Measurements from ENCODE around the gene FAM76A.
"Not testable (repeated sequence)": the region's sequence is repeated elsewhere in the genome, so short reads cannot be mapped to it uniquely, and the experiment has no call there.

The FAM76A gene

DNA sequence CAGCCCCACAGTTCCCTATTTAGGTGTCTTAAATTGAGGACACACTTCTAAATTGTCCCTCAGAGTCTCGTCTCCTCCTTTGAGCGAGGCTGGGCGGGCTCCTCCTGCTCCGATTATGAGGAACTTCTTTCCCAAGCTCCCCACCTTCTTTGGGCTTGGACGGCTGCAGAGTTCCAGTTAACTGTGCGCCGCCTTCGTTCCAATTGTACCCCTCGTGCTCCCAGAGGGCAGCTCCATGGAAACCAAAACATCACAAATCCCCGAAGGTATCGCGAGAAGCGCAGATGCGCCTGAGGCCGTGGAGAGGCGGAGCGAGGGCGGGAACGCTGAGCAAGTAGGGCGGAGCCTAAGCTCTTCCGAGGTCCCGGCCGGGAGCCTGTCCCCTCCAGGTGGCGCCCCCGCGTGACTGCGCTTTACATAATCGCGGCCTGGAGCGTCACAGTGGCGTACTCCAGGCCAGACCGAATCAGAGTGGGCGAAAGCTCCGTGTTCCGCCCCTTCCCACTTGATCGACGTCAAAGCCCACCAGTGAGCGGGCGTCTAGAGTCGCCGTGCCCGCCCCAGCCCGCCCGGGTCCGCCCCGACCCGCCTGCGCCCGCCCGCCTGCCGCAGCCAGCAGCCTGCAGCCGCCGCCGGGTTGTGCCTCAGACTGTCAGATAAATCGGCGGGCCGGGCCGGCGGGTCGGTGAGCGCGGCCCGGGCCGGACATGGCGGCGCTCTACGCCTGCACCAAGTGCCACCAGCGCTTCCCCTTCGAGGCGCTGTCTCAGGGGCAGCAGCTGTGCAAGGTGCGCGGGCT, at the start of gene FAM76A:
TSS of gene FAM76A (plus strand) at position 588 of the 799 bp plus-strand sequence. CDS start at position 708, 120 bp downstream.
- peak; percentile 97 for DNase-seq (ENCODE audit: low read depth)

DNA sequence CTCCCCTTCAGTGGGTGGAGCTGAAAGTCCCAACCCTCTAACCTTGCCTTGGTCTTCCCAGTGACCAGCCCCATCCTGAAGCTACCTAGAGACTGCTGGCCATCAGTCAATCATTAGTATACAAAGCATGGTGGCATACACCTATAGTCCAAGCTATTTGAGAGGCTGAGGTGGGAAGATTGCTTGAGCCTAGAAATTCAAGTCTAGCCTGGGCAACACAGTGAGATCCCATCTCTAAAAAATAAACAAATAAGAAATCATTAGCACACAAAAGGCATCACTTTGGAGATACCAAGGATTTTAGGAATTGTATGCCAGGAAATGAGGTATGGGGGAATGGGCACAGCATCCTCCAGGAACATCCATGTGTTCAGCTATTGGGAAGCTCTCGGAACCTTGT, 49.4 kb upstream of the FAM76A start:
- no peak for DNase-seq (ENCODE audit: low read depth)

DNA sequence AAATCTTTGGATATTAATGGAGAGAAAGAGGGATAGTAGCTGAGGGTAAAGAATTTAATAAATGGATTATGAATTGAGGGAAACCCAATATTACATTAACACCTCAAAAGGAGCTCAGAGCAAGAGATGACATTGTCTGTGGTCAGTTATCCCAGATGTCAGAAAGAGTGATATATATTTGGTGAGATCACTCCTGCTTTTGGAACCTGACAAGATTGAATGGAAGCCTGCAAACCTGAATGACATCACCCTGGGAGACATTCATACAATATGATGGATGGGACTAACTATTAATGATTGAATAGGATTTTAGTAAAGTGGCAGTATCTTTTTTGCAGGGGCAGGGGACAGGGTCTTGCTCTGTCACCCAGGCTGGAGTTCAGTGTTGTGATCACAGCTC, 47.0 kb upstream of the FAM76A start:
- no peak for DNase-seq (ENCODE audit: low read depth)

DNA sequence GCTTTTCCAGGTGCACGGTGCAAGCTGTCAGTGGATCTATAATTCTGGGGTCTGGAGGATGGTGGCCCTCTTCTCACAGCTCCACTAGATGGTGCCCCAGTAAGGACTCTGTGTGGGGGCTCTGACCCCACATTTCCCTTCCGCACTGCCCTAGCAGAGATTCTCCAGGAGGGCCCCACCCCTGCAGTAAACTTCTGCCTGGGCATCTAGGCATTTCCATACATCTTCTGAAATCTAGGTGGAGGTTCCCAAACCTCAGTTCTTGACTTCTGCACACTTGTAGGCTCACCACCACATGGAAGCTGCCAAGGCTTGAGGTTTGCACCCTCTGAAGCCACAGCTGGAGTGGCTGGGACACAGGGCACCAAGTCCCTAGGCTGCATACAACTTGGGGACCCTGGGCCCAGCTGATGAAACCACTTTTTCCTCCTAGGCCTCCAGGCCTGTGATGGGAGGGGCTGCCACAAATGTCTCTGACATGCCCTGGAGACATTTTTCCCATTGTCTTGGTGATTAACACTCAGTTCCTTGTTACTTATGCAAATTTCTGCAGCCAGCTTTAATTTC, 45.5 kb upstream of the FAM76A start:
- DNase-seq (ENCODE audit: low read depth) = not testable (repeated sequence)

DNA sequence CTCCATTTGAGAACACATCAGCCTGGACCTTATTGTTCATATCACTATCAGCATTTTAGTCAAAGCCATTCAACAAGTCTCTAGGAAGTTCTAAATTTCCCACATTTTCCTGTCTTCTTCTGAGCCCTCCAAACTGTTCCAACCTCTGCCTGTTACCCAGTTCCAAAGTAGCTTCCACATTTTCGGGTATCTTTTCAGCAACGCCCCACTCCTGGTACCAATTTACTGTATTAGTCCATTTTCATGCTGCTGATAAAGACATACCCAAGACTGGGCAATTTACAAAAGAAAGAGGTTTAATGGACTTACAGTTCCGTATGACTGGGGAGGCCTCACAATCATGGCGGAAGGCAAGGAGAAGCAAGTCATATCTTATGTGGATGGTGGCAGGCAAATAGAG, 44.2 kb upstream of the FAM76A start:
- not testable (repeated sequence) for DNase-seq (ENCODE audit: low read depth)

DNA sequence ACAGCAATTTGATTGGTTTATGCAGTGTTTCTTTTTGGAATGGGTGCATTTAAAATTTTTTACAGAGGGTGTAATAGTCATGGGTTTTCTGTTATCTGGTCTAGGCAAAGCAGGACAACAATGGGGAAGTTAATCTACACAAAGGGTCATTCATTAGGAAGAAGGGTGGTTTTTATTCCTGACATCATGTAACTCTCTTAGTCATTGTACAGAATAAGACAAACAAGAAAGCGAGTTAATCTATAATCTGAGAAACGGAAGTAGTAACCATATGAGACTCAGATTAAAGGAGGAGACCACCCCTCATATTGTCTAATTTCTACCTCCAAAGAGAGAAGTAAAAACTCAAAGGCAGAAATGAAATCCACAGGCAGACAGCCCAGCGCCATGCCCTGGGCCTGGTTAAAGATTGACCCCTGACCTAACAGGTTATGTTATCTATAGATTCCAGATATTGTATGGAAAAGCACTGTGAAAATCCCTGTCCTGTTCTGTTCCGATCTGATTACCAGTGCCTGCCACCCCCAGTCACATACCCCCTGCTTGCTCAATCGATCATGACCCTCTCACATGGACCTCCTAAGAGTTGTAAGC, 43.3 kb upstream of the FAM76A start:
- DNase-seq (ENCODE audit: low read depth) = no peak

DNA sequence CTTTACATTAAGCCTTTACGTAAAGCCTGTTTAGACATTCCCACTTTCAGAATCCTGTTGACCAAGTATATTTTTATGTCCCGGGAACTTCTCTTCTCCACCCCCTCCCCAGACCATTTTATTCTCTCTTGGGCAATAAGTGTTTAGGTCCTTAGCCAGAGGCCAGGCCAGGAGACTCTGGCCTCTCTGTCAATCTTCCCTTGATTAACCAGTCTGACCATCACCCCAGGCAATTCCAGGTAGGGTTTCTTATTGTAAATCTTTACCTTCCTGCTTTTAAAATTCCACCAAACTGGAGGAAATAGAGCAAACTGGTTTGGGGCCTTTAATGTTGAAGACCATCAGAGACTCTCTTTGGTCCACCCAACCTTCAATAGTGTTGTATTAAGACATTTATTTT, 41.6 kb upstream of the FAM76A start:
- no peak for DNase-seq (ENCODE audit: low read depth)

DNA sequence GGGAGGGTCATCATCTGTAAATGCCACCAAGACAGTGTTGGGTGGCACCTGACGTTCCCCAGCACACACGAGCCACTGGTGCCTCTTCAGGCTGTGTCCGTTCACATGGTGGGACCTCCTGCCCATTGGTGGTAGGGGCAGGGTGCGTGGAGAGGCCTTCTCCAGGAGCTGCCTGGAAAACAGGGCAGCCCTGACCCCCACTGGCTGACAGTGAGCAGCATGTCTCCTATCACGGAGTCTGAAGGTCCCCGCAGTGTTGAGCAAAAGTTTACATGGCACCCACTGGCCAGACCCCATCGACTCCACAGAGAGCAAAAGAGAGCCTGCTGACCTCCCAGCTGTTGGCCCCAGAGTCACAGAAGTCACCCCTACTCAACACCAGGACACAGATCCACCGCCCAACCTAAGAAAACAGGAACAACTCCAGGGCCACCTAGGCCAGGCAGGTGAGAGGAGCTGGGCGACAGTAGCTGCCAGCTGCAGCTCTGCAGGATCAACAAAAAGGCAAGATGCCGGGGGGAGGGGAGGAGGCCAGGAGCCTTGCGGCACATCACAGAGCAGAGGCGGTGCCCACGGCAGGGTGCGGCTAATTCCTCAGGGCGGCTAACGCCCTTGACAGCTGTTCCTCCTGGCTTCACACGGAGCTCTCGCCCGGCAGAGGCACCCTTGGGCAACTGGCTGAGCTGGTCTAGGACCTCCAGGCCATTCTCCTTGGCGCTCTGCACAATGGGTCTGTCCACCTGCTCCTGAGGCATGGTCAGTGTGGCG, 39.4 kb upstream of the FAM76A start:
- no peak for DNase-seq (ENCODE audit: low read depth)

DNA sequence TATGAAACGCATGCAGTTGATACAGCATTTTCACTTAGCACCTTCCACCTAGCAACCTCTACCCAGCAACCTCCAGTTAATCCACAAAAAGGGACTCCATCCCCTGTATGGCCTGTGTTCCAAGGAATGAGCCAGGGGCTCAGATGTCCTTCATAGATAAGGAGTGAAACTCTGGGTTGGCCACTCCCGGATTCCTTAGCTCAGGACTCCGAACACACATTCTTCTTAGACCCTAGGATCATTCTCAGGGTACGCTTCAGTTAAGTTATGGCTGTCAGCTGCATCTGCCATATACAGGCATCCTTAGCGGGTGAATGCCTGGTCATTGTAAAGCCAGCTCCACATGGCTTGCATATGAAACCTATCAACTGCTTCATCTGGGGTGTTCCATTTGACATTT, 37.9 kb upstream of the FAM76A start:
- DNase-seq (ENCODE audit: low read depth) = no peak

DNA sequence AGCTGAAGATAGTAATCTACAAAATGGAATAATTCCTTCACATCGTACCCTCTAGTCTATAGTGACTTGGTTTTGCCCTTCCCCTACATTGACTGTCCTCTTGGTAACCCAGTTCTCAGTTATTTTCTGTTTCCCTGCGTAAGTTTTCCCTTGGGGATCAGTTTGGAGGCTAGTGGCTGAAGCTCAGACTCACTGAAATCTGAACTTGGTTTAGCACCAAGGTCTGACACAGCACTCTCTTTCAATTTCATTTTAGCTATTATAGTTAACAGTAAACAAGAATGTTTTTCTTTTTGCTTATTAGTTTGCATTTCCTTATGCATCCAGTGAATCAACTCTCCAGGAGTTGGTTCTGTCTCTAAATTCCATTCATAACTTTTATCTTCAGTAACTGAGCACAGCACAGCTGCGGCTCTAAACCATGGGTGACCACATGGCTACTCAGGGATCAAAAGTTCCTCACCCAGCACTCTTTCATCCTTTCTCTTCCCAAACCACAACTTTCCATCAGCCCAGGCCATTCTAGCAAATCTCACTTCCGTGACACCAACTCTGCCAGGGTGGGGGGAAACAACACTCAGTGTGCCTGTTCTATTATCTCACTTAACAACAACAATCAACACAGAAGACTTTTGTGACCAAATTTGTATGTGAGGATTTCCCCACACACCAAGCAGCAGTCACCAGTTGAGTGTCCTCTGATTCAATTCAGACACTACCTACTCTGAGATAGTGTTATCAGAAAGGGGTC, 36.2 kb upstream of the FAM76A start:
- no peak for DNase-seq (ENCODE audit: low read depth)

DNA sequence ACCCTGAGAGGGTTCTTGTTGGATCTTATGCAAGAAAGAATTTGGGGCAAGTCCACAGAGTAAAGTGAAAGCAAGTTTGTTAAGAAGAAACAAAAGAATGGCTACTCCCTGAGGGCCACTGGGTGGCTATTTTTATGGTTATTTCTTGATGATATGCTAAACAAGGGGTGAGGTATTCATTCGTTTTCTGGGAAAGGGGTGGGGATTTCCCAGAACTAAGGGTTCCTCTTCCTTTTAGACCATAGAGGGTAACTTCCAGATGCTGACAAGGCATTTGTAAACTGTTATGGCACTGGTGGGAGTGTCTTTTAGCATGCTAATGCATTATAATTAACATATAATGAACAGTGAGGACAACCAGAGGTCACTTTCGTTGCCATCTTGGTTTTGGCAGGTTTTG, 35.6 kb upstream of the FAM76A start:
- DNase-seq (ENCODE audit: low read depth) = no peak

DNA sequence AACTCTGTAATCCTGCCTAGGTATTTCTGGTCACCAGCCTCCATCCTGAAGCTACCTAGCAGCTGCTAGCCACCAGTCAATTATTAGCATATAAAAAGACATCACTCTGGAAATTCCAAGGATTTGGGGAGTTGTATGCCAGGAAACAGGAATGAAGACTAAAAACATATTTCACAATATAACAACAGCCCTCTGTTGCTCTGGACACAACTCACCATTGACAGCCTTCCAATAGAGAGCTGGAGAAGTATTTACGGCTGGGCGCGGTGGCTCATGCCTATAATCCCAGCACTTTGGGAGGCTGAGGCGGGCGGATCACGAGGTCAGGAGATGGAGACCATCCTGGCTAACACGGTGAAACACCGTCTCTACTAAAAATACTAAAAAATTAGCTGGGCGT, 28.9 kb upstream of the FAM76A start:
- DNase-seq (ENCODE audit: low read depth) = not testable (repeated sequence)

DNA sequence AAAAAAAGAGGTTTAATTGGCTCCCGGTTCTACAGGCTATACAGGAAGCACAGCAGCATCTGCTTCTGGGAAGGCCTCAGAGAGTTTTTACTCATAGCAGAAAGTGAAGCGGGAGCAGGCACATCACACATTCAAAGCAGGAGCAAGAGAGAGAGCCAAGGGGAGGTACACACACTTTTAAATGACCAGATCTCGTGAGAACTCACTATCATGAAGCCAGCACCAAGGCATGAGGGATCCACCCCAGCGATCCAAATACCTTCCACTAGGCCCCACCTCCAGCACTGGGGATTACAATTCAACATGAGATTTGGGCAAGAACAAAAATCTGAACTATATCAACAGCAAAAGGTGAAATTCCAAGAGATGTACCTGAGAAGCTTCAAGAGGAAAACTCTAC, 20.8 kb upstream of the FAM76A start:
- DNase-seq (ENCODE audit: low read depth) = no peak

DNA sequence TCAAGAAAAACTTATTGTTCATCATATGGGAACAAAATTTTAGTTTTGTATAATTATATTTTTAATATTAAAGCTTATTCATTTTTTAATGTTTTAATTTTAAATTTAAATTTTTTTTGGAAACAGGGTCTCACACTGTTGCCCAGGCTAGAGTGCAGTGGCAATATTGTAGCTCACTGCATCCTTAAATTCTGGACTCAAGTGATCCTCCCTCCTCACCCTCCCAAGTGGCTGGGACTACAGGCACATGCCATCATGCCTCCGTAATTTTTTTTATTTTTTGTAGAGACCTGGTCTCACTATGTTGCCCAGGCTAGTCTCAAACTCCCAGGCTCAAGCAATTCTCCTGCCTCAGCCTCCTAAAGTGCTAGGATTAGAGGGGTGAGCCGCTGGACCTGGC, 20.2 kb upstream of the FAM76A start:
- no peak for DNase-seq (ENCODE audit: low read depth)

DNA sequence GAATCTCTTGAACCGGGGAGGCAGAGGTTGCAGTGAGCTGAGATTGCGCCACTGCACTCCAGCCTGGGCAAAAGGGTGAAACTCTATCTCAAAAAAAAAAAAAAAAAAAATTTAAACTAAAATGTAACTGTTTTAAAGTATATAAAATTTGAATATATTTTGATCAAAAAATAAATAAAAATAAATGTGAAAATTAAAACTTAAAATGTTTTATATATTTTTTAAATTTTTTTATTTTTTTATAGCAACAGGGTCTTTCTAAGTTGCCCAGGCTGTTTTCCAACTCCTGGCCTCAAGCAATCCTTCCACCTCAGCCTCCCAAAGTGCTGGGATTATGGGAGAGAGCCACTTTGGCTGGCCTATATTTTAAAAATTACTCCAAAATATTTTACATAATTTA, 15.2 kb upstream of the FAM76A start:
- DNase-seq (ENCODE audit: low read depth) = no peak

DNA sequence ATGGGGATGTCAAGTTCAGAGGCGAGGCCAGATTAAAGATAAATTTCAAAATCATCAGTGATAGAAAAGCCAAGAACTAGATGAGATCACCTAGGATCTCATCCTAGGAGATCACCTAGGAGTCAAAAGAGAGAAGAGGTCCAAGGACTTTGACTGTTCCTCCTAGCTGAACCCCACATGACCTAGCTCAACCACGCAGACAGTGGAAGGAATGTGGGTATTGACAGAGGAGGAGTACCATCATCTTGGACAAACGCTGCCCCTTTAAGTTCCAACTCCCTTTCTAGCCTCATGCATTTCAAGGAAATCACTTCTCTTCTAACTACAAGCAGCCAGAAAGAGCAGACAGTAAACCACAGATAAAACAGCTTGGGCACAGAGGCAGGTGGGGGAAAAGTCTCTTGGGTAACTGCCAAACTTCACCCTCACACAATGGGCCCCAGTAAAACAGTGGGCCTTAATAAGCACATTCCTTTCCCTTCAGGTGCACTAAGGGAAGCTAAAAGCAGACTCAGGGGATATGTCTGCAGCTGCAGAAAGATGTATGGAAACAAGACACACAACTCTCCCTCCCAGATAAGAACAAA, 12.5 kb upstream of the FAM76A start:
- no peak for DNase-seq (ENCODE audit: low read depth)

DNA sequence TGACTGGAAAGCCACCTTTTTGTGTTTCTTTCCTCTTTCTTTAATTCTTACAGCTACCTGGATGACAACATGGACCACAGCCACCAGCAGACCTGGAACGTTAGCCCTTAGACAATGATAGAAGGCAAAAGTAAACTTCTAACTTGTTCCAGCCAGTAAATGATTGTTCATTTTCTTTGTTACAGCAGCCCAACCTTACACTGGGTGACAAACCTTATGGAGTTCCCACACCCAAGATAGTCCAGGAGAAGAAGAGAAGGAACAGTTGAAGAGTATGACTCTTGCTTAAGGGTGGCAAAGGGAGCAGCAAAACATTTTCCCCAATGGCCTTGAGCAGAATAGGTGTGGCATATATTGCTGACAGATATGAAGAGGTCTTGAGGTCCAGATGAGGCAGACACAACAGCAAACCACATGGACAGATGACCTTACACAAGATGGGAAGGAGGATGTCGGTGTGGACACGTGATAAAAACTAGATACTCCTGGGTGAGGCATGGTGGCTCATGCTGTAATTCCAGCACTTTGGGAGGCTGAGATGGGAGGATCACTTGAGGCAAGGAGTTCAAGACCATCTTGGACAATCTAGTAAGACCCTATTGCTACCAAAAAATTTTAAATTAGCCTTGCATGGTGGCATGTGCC, 11.8 kb upstream of the FAM76A start:
- no peak for DNase-seq (ENCODE audit: low read depth)

DNA sequence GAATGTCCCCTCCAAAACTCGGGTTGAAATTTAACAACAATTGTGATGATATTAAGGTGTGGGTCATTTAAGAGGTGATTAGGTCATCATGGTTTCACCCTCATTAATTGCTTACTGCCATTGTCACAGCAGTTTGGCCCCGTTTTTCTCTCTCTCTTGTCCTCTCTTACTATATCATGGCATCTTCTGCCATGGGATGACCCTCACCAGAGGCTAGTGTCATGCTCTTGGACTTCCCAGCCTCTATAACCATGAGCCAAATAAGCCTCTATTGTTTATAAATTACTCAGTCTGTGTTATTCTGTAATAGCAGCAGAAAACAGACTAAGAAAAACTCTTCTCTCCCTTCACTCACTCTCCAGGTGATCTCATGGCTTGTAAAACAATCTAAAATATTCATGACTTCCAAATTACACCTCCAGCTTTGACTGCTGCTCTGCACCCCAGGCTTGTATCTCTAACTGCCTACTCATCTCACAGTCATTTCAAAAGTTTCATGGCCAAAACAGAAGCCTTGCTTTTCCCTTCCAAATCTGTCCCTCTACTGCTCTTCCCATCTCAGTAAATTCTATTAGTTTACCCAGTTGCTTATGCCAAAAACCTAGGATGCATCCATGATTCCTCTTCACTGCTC, 9.4 kb upstream of the FAM76A start:
- no peak for DNase-seq (ENCODE audit: low read depth)

DNA sequence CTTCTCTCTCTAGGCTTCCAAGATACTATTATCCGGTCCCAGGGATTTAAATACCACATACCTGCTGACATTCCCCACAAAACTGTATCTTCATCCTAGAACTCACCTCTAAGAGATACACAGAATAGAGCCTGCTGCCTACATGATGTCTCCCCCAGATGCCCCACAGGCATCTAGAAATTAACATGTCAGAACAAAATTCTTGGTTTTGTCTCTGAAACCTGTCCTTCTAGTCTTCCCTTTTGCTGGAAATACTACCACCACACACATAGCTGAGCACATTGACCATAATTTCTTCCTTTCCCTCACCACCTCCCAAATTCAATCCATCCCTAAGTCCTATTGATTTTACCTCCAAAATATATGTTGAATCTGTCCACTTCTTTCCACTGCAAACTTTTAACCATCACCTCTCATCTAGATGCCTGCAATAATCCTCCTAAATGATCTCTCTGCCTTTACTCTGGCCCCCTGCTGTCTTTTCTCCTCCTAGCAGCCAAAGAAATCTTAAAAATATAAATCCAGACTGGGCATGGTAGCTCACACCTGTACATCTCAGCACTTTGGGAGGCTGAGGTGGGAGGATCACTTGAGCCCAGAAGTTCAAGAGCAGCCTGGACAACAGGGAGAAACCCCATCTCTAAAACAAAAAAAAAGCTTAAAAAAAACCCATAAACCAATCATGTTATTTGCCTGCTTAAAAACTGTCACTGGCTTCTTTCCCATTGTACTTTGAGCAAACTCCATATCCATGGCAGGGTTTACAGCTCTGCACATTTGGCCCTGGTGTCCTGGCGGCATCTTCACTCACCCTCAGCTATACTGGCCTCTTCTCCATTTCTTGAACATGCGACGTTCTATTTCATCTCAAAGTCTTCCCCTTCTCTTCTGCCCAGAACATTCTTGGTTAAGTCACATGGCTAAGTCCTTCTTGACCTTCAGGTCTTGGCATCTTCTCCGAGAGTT, 6.2 kb upstream of the FAM76A start:
- no peak for DNase-seq (ENCODE audit: low read depth)

All from stimulated activated CD8-positive, alpha-beta memory T cell treated with anti-CD3 and anti-CD28 coated beads, Interleukin-15, amount 100 ng/mL, for 24 hours (primary cell).